HG03196 (cell line): ENCODE results near the gene RBFOX1.

Experiments used
- ATAC-seq: cut with Tn5 transposase; IDR thresholded peaks from one replicate; pipeline ENCODE4 v1.9.1; 2021; ENCODE audit not compliant: unreplicated experiment

The RBFOX1 gene

DNA sequence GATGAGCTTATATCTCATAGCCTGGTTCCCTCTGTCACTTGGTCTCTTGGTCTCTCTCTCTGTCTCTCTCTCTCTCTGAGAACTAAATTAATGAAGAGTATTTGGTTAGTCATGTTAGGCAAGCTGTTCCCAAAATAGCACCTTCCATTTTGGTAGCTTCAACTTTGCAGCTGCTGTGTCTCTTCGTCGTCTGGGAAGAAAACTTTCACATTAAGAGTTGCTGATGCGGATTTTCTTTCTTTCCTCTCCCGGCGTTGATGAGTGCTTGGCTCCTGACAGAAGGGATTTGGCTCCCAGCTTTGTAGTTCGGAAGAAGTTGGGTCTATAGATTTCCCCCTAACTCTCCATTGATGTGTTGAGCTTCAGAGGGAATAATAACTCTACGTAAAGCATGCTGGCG lies at the start of gene RBFOX1:
RBFOX1 (plus strand) TSS at position 235 of the 400 bp plus-strand sequence.
- ATAC-seq: no peak

DNA sequence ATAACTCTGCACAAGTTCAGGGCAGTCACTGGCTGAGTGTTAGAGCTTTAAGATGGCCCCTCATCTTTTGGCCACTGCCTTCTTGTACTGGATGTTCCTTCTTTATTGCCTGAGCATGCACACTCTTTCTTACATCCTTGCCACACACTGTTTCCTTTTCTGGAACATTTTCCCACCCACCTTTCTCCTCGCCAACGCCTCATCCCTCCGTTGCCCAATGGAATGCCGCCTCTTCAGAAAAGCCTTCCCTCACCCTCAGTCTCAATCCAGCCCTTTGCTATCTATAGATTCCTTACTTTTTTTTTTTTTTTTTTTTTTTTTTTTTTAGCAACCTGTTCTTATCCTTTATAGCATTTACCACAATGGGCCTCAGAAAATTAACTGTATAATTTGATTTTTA lies 47.9 kb upstream of the RBFOX1 start:
- ATAC-seq: no peak

DNA sequence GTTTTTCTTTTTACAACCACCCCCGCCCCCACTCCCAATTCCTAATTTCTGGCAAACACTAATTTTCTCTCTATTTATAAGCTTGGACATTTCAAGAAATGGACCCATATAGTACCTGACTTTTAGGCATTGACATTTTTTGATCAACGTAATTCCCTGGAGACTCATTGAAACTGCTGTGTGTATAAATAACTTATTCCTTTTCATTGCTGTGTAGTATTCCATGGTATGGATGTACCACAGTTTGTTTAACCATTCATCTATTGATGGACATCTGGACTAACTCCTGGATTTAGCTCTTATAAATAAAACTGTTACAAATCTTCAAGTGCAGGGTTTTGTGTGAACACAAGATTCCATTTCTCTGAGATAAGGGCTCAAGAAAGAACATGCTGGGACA lies 47.1 kb upstream of the RBFOX1 start:
- no peak for ATAC-seq

DNA sequence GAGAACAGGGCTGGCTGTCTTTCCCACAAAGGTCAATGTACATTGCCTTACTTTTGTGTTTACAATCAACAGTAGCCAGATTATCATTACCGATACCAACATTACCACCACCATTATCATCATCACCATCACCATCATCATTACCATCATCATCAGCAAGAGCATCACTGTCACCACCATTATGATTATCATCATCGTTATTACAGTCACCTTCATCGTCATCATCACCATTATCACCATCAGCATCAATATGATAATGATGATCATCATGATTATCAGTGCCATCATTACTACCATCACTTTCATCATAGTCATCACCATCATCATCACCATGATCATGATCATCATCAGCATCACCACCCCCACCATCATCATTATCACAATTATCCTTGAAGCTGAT lies 43.3 kb upstream of the RBFOX1 start:
- no peak for ATAC-seq

DNA sequence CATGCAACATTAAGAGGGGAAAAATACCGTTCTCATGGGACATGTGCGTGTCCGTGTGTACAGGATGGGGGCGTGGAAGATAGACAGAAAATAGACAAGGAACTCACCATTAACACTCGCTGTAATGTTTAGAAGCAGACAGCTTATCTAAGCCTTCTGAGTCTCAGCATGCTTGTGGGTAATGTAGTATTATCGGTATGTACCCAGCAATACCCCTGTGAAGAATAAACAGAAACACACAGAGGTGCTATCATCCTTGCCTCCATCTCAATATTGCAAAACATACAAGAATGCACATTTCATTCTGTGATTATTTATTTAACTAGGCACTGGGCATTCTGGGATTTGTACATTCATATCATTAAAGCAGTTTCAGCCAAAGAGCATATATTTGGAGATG lies 42.0 kb upstream of the RBFOX1 start:
- ATAC-seq: no peak

DNA sequence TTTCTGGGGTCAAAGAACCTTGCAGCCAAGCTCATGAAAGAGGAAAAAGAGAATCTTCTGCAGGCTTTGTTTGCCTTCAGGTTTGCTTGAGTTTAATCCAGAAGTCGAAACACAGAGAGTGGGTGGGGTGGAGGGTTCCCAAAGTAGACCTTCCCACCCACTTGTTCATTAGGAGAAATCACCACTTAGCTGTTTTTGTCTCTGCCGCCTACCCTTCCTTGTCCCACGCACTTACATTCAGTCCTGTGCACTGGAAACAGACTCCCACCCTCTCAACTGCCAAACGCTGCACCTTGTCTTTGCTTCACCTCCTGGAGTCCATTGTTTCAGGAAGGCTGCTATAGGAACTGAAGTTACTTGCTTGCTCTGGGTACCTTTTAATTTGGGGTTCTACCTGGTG lies 38.6 kb upstream of the RBFOX1 start:
- ATAC-seq: no peak

DNA sequence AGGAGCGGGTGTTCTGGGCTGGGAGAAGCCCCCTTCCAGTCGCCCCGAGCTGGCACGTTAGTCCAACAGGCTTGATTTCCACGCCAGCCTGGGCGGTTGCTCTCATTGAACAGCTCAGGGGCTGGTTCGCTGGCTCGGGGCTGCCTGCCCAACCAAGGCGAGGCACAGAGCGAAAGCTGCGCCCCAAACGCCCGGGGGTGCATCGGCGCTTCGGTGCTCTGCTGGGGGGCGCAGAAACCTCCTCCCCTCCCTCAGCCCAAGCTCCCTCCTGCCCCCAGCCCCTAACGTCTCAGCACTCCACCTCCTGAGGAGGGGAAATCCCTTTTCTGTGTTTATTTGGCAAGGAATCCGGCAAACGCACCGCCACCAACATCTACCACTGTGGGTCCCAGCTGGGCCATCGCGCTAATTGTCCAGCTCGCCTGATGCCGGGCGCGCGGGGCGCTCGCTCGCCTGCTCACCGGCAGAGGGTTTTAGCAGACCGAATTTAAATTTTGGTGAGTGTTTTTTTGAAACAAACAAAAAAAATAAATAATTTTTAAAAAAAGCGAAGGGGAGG lies 29.5 kb upstream of the RBFOX1 start:
- ATAC-seq: no peak

DNA sequence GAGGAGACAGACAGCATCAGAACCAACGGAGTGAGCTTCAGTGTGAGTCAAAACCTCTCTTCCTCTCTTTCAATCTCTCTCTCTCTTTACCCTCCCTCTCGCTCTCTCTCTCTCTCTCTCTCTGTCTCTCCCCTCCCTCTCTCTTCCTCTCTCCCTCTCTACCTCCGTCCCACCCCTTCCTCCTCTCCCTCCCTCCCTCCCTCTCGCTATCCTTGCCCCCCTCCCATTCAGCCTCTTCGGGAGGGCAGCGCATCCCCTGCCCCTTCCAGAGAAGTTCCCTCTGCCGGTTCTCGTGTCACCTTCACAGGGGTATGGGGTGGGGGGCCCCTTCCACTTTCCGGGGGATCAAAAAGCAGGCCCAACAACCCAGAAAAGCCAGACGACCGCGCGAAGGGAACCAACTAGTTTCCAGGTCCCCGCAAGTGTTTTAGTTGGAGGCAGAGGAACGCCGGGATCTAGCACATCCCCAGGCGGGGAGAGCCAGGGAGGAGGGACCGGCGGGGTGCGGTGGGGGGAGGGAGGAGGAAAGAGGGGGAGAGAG lies 28.9 kb upstream of the RBFOX1 start:
- ATAC-seq: no peak

DNA sequence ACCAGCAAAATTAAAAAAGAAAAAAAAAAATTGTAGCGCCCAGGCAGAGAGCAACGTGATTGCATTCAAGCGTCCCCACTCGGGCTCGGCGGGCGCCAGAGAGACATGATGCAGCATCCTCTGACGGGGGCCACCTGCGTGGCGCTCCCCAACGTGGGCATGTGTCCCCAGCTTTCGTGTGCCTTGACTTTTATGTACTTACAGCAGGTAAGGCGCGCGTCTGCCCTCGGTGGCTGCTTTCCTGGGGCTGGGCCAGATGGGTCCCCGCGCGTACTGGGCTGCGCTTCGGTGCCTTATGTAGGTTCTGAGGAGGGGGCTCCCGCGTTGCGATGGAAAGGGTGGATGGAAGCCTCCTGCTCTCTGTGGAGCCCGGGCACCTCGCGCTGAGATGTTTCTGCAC lies 28.4 kb upstream of the RBFOX1 start:
- ATAC-seq: no peak

DNA sequence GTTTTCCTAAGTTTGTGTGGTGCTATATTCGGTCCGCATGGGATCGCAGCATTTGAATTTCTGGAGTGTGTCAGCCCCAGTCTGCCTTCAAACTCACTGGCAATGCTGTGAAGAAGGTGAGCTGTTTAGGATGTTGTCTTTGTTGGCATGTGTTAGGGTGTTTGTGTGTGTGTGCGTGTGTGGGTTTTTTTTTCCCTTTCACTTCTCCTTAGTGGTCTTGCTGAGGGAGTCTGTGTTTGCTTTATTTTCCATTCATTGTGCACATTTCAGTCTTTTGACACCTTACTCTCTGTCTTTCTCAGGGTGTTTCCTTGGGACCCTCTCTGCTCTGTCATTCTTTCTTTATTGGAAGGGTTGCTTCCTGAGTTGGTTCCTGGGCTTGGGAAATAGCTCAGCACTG lies 27.7 kb upstream of the RBFOX1 start:
- no peak for ATAC-seq

DNA sequence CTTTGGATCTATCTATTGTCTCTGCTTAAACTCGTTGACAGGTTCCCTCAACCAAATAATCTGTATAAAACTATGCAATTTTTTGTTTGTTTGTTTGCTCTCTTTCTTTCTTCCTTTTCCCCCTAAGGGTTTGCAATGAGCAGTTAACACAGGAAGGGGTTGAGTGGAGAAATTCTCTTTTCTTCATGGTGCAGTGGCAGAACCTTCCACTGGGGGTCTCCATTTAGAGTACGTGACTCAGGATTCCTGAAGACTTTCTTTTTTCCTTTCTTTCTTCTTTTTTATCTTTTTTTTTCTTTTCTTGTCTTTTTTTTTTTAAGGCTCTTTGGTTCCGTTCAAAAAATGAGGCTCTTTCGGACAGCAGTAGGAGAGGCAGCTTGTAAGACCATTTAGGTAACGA lies 19.5 kb upstream of the RBFOX1 start:
- no peak for ATAC-seq

DNA sequence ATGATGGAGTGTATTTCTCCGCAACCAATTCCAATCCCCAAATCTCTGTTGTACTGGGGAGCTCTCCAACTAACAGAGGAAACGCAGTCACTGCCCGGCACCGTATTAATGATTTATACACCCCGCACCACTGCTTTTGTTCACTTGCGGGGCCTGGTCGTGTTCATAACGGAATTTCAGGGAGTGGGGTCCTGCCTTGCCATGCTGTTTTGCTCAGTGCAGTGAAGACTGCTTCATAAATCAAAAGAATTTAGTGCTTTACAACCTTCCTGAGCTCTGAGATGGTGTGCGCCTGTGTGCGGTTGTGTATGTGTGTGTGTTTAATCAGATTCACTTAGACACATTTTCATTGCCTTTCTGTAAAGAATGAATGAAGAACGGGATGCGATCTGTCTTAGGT lies 18.5 kb upstream of the RBFOX1 start:
- ATAC-seq: no peak

DNA sequence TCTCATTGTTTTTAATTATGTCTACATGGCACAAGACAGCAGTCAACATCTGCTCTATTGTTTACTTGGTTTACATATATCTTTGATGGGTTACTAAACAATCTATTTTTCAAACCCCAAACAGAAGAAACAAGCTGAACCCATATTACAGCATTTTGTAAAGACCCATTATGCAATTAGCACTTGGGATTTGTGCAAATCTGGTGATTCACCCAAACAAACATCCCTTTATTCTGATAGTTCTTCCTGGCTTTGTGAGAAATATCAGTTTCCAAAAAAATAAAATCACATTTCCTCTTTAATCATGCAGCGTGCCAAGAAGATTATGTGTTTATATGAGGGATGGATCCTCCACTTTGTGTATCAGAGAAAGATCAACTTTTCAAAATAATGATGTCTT lies 16.8 kb upstream of the RBFOX1 start:
- no peak for ATAC-seq

DNA sequence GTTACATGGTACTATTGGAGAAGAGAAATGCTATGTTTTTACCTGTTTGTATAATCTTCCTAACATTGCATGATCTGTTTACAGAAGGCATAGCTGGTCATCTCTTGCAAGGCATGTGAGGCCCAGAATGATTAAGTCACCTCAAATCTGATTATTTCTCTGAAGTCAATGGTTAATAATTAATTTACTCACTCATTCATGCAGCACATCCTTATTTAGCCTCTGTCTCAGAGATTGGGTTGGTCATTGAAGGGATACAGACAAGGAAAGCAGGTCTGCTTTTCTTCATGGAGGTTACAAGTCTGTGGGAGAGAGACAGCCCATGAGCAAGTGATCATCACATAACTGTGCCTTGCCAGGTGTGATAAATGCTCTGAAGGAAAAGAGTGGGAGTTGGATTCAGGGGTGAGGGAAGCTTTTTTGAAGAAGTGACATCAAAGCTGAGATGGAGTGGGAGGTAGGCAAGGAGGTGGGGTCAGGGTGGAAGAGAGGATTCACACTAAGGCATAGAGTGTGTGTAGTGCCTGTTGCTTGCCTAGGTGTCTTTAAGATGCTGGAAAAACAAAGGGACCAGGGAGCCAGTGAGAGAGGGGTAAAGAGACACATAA lies 16.3 kb upstream of the RBFOX1 start:
- ATAC-seq: no peak

DNA sequence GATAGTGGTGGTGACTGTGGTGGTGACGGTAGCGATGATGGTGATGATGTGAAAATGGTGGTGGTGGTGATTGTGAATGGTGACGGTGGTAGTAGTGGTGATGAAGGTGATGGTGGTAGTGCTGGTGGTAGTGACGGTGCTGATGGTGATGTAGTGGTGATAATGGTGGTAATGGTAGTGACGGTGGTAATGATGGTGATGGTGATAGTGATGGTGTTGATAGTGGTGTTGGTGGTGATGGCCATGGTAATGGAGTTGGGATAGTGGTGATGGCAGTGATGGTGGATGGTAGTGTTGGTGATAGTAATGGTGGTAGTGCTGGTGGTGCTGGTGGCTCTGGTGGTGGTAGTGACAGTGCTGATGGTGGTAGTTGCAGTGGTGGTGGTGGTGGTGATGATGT lies 14.7 kb upstream of the RBFOX1 start:
- ATAC-seq: no peak

DNA sequence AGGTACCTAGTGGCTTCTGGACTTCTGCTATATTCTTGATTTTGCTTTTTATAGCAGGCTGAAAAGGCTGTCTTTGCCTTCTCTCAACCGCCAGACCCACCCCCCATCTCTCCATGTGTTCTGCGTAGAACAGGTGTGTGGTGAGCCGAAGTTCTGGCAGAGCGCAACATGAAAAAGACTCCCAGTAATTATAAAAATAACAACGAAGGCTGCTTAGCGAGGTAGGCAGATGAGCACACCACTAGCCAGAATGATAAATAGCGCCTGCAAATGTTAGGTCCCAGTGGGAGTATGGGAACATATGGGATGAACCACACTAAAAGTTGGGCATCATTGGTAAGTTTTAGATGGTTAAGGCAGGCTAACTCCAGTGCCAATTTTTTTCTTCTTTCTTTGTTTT lies 14.0 kb upstream of the RBFOX1 start:
- no peak for ATAC-seq

DNA sequence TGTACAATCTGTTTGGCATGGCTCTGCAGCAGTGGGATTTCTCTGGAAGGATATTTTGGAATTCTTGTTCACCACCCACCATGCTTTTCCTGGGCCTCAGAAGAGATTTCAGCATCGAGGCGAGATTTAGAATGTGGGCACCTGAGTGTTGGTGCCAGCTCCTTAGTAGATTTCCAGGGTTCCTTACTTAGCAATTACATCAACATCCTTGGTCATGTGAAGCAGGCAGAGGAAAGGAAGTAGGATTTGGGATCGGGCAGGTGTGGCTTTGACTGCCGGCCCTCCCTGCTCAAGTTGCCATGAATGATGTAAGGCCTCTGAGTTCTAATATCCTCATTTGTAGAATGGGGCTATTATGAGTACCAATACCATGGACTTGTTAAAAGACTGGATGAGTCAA lies 13.1 kb upstream of the RBFOX1 start:
- no peak for ATAC-seq

DNA sequence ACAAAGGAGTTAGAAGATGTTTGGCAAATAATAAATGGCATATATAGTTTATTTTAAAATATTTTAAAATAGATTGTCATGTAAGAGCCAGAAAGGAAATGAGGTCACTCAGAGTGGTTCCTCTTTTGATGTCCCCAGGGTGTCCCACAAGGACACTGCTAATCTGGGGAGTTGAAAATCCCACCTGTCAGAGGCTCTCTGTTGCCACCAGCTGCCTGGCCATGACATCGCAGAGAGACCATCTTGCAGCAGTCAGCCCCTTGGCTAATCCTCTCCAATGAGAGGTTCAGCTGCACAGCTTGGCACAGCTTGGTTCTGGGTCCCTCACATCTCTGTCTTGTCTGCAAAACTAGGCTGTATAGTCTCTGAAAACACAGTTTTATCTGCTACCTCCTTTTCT lies 11.0 kb upstream of the RBFOX1 start:
- no peak for ATAC-seq

DNA sequence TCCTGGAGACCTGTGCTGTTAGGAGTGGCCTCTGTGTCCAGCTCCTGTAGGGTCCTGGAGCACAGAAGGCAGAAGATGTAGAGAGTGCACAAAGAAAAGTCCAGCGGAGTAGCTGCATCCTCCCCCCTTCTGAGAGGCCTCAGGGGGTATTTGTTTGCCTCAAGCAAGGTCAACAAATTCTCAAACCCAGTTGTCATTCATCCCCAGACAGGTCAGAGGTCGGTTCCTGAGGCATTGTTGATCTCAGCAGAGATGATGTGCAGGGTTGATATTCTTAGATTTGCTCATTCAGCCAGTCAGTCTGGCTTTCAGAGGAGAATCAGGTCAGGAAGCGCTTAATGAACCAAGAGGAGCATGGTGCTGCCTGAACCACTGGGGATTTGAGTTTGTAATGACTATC lies 8.3 kb upstream of the RBFOX1 start:
- no peak for ATAC-seq

DNA sequence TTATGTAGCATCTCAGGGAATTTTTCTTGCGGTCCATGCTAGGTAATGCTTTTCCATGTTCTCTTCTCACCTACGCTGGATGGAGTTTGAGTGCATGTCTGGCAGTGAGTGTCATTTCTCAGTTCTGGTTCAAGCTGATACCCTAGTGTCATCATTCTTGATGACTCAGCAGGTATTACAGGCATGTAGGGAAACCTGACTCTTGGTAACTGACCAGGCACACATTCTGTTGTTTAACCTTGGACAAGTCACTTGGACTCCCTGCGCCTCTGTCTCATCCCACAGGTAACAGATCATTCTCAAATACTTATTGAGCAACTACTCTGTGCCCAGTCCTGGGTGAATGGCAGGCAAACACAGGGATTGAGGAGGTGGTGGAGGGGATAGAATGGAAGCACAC lies 6.8 kb upstream of the RBFOX1 start:
- ATAC-seq: no peak

DNA sequence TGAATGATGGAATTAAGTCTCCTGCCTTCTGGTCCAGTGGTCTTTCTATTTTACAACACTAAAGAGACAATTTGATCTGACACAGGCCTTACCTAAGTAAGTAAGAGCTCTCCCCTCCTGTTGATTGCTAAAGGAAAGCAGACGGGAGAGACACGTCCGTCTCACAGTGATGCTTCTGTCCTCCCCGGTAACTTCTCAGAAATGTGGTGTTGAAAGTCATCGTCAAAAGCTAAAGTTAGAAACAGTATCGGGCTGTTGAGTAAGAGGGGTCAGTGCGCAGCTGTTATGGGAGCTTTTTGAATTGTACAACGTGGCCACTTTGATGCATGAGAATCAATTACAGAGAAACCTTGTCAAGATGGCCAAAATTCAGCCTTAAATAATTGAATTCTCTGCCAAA lies 1.9 kb upstream of the RBFOX1 start:
- ATAC-seq: no peak

DNA sequence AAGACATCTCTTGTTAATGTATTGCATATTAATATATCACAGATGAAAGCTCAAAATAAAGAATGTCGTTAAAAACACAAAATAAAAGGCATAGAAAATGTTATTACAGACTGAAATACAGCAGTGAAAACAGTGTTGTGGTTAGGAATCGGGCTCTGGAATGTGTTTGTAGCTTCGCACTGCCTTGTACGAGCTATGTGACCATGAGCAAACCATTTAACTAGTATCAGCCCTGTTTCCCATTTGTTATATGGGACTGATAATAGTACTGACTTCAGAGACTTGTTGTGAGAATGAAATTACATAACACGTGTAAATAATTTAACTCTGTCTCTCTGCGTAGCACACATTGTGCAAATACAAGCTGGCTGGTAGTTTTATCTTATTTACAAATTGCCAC lies 648 bp upstream of the RBFOX1 start:
- ATAC-seq: no peak

DNA sequence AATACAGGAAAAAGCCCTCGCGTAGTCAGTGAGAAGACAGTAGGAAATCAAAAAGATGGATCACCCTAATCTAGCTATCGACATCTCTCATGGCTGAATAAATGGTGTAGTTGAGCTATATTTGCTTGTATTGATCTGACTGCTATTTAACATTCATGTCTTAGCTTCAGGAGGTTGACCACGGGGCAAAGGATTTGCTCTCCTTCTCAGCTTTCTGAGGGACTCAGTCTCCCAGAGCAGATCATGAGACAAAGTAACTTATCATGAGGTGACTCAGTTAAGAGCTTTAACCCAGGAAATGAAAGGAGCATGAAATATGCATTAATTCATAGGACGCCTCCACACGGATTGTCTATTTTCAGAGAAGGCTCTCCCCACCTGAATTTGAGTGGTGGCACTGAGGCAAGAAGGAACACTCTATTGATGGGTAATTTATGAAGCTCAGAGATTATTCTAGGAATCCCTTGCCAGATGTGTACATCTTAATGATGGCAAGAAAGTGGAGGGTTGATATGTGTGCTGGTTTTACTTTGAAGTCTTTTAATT lies 608 bp downstream of the RBFOX1 start:
- ATAC-seq: no peak
